HepG2 (cell line): ENCODE measurements around the gene MITF. TPM values are rescaled to one million over a fixed set of nuclear protein-coding genes. Genes with fewer than 3 reads are reported as not detected.

Source experiments
- ATAC-seq: fragments of 200-7000 bp; cut with Tn5 transposase; 3 replicates; pipeline ENCODE4 v1.9.1; 2020; ENCODE audit warnings: mild to moderate bottlenecking, moderate library complexity
- BruUV-seq: library from RNA; stranded (reverse); fragments of 400-500 nt; replicated peaks from 2 replicates; lab custom pipeline; 2021; lab: Mats Ljungman, UMichigan
- CTCF ChIA-PET: fragments of 300-600 bp; formaldehyde crosslinking; extraction: SDS; loops from one replicate; lab custom pipeline; 2021; ENCODE audit warnings: low total read pairs, inconsistent platforms, low intra/inter-chr PET ratio; lab: Yijun Ruan, JAX
- POLR2A ChIA-PET: fragments of 350-600 bp; sonication (Branson Sonifier 250); formaldehyde crosslinking; loops from one replicate; lab custom pipeline; 2020; ENCODE audit warnings: antibody characterized with exemption, inconsistent platforms; lab: Yijun Ruan, JAX
- DNase-seq: peaks from one replicate; pipeline ENCODE4 v3.0.0-alpha.2; 2015; ENCODE audit warnings: low spot score
- FAIRE-seq: peaks from 3 replicates; lab custom pipeline; 2011; peaks lifted over from hg19 to GRCh38; lab: Jason Lieb, UNC
- H2AFZ ChIP-seq: one replicate; pipeline ENCODE4 v1.6.1; 2011; ENCODE audit warnings: low read length, inconsistent platforms
- H3K27ac ChIP-seq: fragments of 300-600 bp; 3 replicates; pipeline ENCODE4 v1.8.0; 2011; ENCODE audit warnings: mixed run types, mild to moderate bottlenecking, mixed read lengths, low read length, inconsistent platforms; ENCODE audit not compliant: insufficient read depth; ENCODE audit errors: extremely low read length
- H3K27me3 ChIP-seq, 2 experiments: fragments of 200-600 bp in 1 of 2; 2 replicates in 1 of 2; 3 replicates in 1 of 2; pipeline versions ENCODE4 v1.6.0 to v1.8.0; 2011; ENCODE audit warnings: low read length in 2 of 2, mild to moderate bottlenecking in 2 of 2, moderate library complexity in 2 of 2, inconsistent platforms in 1 of 2; ENCODE audit not compliant: insufficient read depth in 2 of 2, control insufficient read depth in 1 of 2
- H3K36me3 ChIP-seq, 2 experiments: fragments of 200-600 bp in 1 of 2; replicated peaks in 1 of 2; 2 replicates in 1 of 2; 3 replicates in 1 of 2; pipeline versions ENCODE4 v1.5.1 to v1.8.0; 2011; ENCODE audit warnings: low read length in 2 of 2, inconsistent platforms in 1 of 2; ENCODE audit not compliant: insufficient read depth in 2 of 2, control insufficient read depth in 1 of 2
- H3K4me1 ChIP-seq: 2 replicates; pipeline ENCODE4 v1.5.1; 2012; ENCODE audit warnings: low read length, inconsistent platforms; ENCODE audit not compliant: insufficient read depth
- H3K4me2 ChIP-seq: 2 replicates; pipeline ENCODE4 v1.6.0; 2011; ENCODE audit warnings: low read depth, low read length, inconsistent platforms
- H3K4me3 ChIP-seq, 3 experiments: fragments of 200-600 bp in 1 of 3; sonication (generic), shearing (Covaris generic) in 1 of 3; replicated peaks in 1 of 3; 2 replicates each; pipeline ENCODE4 v1.5.1; 2011 to 2016; ENCODE audit warnings: low read length in 3 of 3, inconsistent platforms in 2 of 3, low read depth in 2 of 3, mild to moderate bottlenecking in 2 of 3, control low read depth in 1 of 3, mixed read lengths in 1 of 3; ENCODE audit not compliant: insufficient read depth in 1 of 3
- H3K79me2 ChIP-seq: one replicate; pipeline ENCODE4 v1.6.1; 2011; ENCODE audit warnings: low read length, inconsistent platforms; ENCODE audit not compliant: insufficient read depth
- H3K9ac ChIP-seq: 2 replicates; pipeline ENCODE4 v1.6.0; 2011; ENCODE audit warnings: mild to moderate bottlenecking, low read depth, low read length, inconsistent platforms; ENCODE audit not compliant: insufficient read depth
- H3K9me3 ChIP-seq: 2 replicates; pipeline ENCODE4 v1.5.1; 2012; ENCODE audit warnings: mild to moderate bottlenecking, low read length
- H4K20me1 ChIP-seq: 2 replicates; pipeline ENCODE4 v1.6.0; 2011; ENCODE audit warnings: inconsistent platforms, mild to moderate bottlenecking, low read length, moderate library complexity; ENCODE audit not compliant: insufficient read depth
- CCDC6 ChIP-seq: sonication (generic); formaldehyde crosslinking; IDR thresholded peaks from 2 replicates; pipeline ENCODE4 v1.8.1; 2022; ENCODE audit warnings: mild to moderate bottlenecking, missing genetic modification reagents, moderate library complexity
- EP300 ChIP-seq, 3 experiments: sonication (generic) in 1 of 3; formaldehyde crosslinking in 1 of 3; IDR thresholded peaks; 2 replicates each; pipeline versions ENCODE4 v1.5.1 to v1.6.1; 2011 to 2020; ENCODE audit warnings: low read depth in 2 of 3, low read length in 2 of 3, borderline replicate concordance in 1 of 3, improper control_type of control experiment in 1 of 3, mild to moderate bottlenecking in 1 of 3, missing genetic modification reagents in 1 of 3, moderate library complexity in 1 of 3
- HNF4A ChIP-seq: sonication (generic); formaldehyde crosslinking; IDR thresholded peaks from 2 replicates; pipeline ENCODE4 v1.4.0; 2020; ENCODE audit warnings: missing genetic modification reagents
- JUND ChIP-seq: sonication (generic); formaldehyde crosslinking; IDR thresholded peaks from 2 replicates; pipeline ENCODE4 v1.8.0; 2022; ENCODE audit warnings: mild to moderate bottlenecking, missing genetic modification reagents
- KDM1A ChIP-seq: IDR thresholded peaks from 2 replicates; pipeline ENCODE4 v1.6.1; 2016; ENCODE audit warnings: missing compliant biosample characterization
- PHF8 ChIP-seq: sonication (generic); formaldehyde crosslinking; IDR thresholded peaks from 2 replicates; pipeline ENCODE4 v1.5.0; 2020; ENCODE audit warnings: missing genetic modification reagents
- SMC3 ChIP-seq: IDR thresholded peaks from 2 replicates; pipeline ENCODE4 v1.6.1; 2011; ENCODE audit warnings: low read length, improper control_type of control experiment
- SNRNP70 ChIP-seq: fragments of 200-400 bp; formaldehyde crosslinking; IDR thresholded peaks from 2 replicates; pipeline ENCODE4 v1.6.1; 2017; ENCODE audit warnings: mild to moderate bottlenecking, low read depth, low read length, moderate library complexity
- SP1 ChIP-seq, 2 experiments: fragments of 450-650 bp in 1 of 2; sonication (generic) in 1 of 2; formaldehyde crosslinking in 1 of 2; IDR thresholded peaks; 2 replicates each; pipeline versions ENCODE4 v1.4.0 to v1.6.1; 2016 to 2020; ENCODE audit warnings: missing genetic modification reagents in 1 of 2
- TGIF2 ChIP-seq: IDR thresholded peaks from 2 replicates; pipeline ENCODE4 v1.6.1; 2016; ENCODE audit warnings: control low read depth, missing compliant biosample characterization
- ZFYVE20 ChIP-seq: sonication (generic); formaldehyde crosslinking; IDR thresholded peaks from 2 replicates; pipeline ENCODE4 v1.8.0; 2023; ENCODE audit warnings: low read depth, mild to moderate bottlenecking, moderate library complexity, missing genetic modification reagents, borderline replicate concordance
- ZNF101 ChIP-seq: sonication (generic); formaldehyde crosslinking; IDR thresholded peaks from 2 replicates; pipeline ENCODE4 v1.4.0; 2020; ENCODE audit warnings: mild to moderate bottlenecking, low read depth, missing genetic modification reagents, borderline replicate concordance
- ZNF274 ChIP-seq: sonication (generic); formaldehyde crosslinking; IDR thresholded peaks from 2 replicates; pipeline ENCODE4 v1.5.1; 2020; ENCODE audit warnings: mild to moderate bottlenecking, missing genetic modification reagents
- ZNF552 ChIP-seq: sonication (generic); formaldehyde crosslinking; IDR thresholded peaks from 2 replicates; pipeline ENCODE4 v1.9.0; 2022; ENCODE audit warnings: missing genetic modification reagents, mild to moderate bottlenecking, borderline replicate concordance
- ZNF557 ChIP-seq: sonication (generic); formaldehyde crosslinking; IDR thresholded peaks from 2 replicates; pipeline ENCODE4 v1.4.0; 2020; ENCODE audit warnings: missing genetic modification reagents
- ZNF558 ChIP-seq: sonication (generic); formaldehyde crosslinking; IDR thresholded peaks from 2 replicates; pipeline ENCODE4 v1.9.0; 2022; ENCODE audit warnings: mild to moderate bottlenecking, missing genetic modification reagents, borderline replicate concordance
- ZSCAN9 ChIP-seq: IDR thresholded peaks from 2 replicates; pipeline ENCODE4 v1.6.1; 2016; ENCODE audit warnings: borderline replicate concordance
- WGBS: methylation state at CpG from one replicate; pipeline ENCODE4 v1.1.6; 2017; ENCODE audit warnings: low lambda C conversion rate; 5-methylcytosine and 5-hydroxymethylcytosine counted together
- in situ Hi-C: cut with HindIII; loops from 2 replicates; pipeline ENCODE4 v1.10.0; 2017; ENCODE audit warnings: low pct_unique_long_range_greater_than_20kb; ENCODE audit not compliant: extremely low pct_ligation_motif_present
- intact Hi-C: fragments of 100-400 bp; cut with micrococcal nuclease; formaldehyde crosslinking; loops from one replicate; pipeline ENCODE4 v1.10.0; 2022; ENCODE audit not compliant: unreplicated experiment
- polyA plus RNA-seq, 8 experiments: library from polyadenylated mRNA; depleted of rRNA in 3 of 8; stranded (reverse) in 7 of 8; unstranded in 1 of 8; fragments of >200 nt; fragmentation: Illumina TruSeq in 4 of 8; extraction: Trizol in 4 of 8; gene quantifications; 2 replicates each; pipeline versions ENCODE4 v1.2.1 to v1.2.3, GENCODE V29; 2011 to 2016; ENCODE audit warnings: low read depth in 4 of 8, missing spikeins in 1 of 8, mixed read lengths in 1 of 8; ENCODE audit not compliant: insufficient read depth in 1 of 8
- total RNA-seq, 5 experiments: library from RNA; depleted of rRNA; stranded (reverse); fragments of >200 nt; fragmentation: Illumina TruSeq; extraction: Trizol; gene quantifications; 2 replicates each; pipeline ENCODE4 v1.2.3, GENCODE V29; 2016; ENCODE audit warnings: low read depth in 1 of 5
- TF ChIP-seq, protein P1 (sequence below): IDR thresholded peaks from 2 replicates; pipeline ENCODE4 v1.6.1; 2016
- TF ChIP-seq, protein P2 (sequence below): sonication (generic); formaldehyde crosslinking; IDR thresholded peaks from 2 replicates; pipeline ENCODE4 v1.5.0; 2020; ENCODE audit warnings: mild to moderate bottlenecking, missing genetic modification reagents

Gene MITF
- total and polyA plus RNA-seq, 2 of the 13 experiments (the other 11 are each of a cell fraction or from before 2014, with no cell fraction given): 0.12 to 0.38 TPM

DNA sequence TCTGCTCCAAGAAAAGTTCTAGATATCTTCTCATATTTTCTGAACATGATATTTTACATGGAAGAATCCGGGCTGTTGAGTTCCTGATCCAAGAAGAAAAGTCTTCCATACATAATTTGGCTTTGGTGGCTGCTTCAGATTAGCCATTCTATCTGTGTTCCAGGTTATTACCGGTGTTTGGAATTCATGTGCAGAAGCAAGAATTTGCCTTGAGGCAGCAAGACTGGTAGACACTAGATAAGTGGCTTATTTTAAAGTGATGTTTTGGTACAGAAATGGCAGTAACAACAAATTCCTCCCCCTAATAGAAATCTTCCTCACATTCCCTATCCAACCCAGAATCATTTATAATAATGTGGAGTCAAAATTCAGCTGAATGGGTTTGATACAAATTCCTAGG, 29.2 kb downstream of the MITF start:
- Histone ChIP-seq H3K27ac (no peak overlapping the region), H3K9ac (no peak overlapping the region), H3K36me3 (no peaks in the 10 kb centered on the region), H3K4me3 (no peak overlapping the region), H3K4me1 (no peaks in the 10 kb centered on the region), H3K4me2 (no peak overlapping the region), H2AFZ (no peak overlapping the region), H3K9me3 (no peaks in the 10 kb centered on the region), H4K20me1 (no peaks in the 10 kb centered on the region)
- intact Hi-C loops: no loop called here
- BruUV-seq: no TSS peak
- FAIRE-seq: no peak
- 3% methylated on average over 2 of the region's 2 CpGs for whole genome bisulfite sequencing
- in situ Hi-C loops: no loop called here
- ChIA-PET POLR2A (no interaction called here), CTCF (no interaction called here)
- TF ChIP-seq JUND (no peak), KDM1A (CRISPR knock-in tag) (no peak), ZSCAN9 (CRISPR knock-in tag) (no peak), ZFYVE20 (CRISPR knock-in tag) (no peak), EP300 (IDR thresholded peaks at IDR 0.05; ENCODE audit: low read depth in 2 of 2, low read length in 2 of 2) (no peak), EP300 (CRISPR knock-in tag; IDR thresholded peaks at IDR 0.05; ENCODE audit: borderline replicate concordance) (no peak), SMC3 (no peak), SNRNP70 (no peak), TGIF2 (CRISPR knock-in tag) (no peak), ZNF557 (CRISPR knock-in tag) (no peak), ZNF558 (no peak), ZNF552 (CRISPR knock-in tag) (no peak), ZNF101 (CRISPR knock-in tag) (no peak), CCDC6 (CRISPR knock-in tag) (no peak), ZNF274 (no peak), SP1 (IDR thresholded peaks at IDR 0.05) (no peak), SP1 (CRISPR knock-in tag; IDR thresholded peaks at IDR 0.05) (no peak), HNF4A (CRISPR knock-in tag) (no peak), PHF8 (CRISPR knock-in tag) (no peak)
- TF ChIP-seq, protein P1, sequence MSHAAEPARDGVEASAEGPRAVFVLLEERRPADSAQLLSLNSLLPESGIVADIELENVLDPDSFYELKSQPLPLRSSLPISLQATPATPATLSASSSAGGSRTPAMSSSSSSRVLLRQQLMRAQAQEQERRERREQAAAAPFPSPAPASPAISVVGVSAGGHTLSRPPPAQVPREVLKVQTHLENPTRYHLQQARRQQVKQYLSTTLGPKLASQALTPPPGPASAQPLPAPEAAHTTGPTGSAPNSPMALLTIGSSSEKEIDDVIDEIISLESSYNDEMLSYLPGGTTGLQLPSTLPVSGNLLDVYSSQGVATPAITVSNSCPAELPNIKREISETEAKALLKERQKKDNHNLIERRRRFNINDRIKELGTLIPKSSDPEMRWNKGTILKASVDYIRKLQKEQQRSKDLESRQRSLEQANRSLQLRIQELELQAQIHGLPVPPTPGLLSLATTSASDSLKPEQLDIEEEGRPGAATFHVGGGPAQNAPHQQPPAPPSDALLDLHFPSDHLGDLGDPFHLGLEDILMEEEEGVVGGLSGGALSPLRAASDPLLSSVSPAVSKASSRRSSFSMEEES (CRISPR knock-in tag): no peak
- TF ChIP-seq, protein P2, sequence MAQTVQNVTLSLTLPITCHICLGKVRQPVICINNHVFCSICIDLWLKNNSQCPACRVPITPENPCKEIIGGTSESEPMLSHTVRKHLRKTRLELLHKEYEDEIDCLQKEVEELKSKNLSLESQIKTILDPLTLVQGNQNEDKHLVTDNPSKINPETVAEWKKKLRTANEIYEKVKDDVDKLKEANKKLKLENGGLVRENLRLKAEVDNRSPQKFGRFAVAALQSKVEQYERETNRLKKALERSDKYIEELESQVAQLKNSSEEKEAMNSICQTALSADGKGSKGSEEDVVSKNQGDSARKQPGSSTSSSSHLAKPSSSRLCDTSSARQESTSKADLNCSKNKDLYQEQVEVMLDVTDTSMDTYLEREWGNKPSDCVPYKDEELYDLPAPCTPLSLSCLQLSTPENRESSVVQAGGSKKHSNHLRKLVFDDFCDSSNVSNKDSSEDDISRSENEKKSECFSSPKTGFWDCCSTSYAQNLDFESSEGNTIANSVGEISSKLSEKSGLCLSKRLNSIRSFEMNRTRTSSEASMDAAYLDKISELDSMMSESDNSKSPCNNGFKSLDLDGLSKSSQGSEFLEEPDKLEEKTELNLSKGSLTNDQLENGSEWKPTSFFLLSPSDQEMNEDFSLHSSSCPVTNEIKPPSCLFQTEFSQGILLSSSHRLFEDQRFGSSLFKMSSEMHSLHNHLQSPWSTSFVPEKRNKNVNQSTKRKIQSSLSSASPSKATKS: no peak
- TF ChIP-seq, all 625 proteins: peak for 0
- DNase-seq: no peak
- Histone ChIP-seq H3K27me3 (no peaks in the 10 kb centered on the region; a peak in 1 of 5 replicates), H3K79me2 (no peaks in the 10 kb centered on the region)
- ATAC-seq: no peak
